ENCODE data around the gene USP9Y. TPM values are rescaled to one million over a fixed set of nuclear protein-coding genes. Genes with fewer than 3 reads are reported as not detected.

USP9Y gene
- total RNA-seq, 6 experiments from 2014 or later: 4.5 TPM; not detected in 5

- no peak for ATAC-seq
- intact Hi-C loops (cut with DNase I): no loop called here
- TF ChIP-seq, protein P1, sequence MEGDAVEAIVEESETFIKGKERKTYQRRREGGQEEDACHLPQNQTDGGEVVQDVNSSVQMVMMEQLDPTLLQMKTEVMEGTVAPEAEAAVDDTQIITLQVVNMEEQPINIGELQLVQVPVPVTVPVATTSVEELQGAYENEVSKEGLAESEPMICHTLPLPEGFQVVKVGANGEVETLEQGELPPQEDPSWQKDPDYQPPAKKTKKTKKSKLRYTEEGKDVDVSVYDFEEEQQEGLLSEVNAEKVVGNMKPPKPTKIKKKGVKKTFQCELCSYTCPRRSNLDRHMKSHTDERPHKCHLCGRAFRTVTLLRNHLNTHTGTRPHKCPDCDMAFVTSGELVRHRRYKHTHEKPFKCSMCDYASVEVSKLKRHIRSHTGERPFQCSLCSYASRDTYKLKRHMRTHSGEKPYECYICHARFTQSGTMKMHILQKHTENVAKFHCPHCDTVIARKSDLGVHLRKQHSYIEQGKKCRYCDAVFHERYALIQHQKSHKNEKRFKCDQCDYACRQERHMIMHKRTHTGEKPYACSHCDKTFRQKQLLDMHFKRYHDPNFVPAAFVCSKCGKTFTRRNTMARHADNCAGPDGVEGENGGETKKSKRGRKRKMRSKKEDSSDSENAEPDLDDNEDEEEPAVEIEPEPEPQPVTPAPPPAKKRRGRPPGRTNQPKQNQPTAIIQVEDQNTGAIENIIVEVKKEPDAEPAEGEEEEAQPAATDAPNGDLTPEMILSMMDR (IDR thresholded peaks at IDR 0.05): no peak
- no peak for TF ChIP-seq POLR2A (IDR thresholded peaks at IDR 0.05)
- no peak for DNase-seq
- no peak overlapping the region for H3K27ac ChIP-seq
- no peaks in the 10 kb centered on the region for H3K27me3 ChIP-seq
- no peaks in the 10 kb centered on the region for H3K36me3 ChIP-seq
- H3K4me3 ChIP-seq: no peak overlapping the region
- H3K4me1 ChIP-seq: no peaks in the 10 kb centered on the region
- no CpG with 5 or more reads among the region's 2 CpGs for WGBS (ENCODE audit: insufficient coverage, low coverage, low lambda C conversion rate, missing lambda C conversion rate)
- H3K9me3 ChIP-seq: no peaks in the 10 kb centered on the region
These were observed 9.4 kb downstream of the USP9Y start for GRCh38 chrY:12710460-12710859.

DNA sequence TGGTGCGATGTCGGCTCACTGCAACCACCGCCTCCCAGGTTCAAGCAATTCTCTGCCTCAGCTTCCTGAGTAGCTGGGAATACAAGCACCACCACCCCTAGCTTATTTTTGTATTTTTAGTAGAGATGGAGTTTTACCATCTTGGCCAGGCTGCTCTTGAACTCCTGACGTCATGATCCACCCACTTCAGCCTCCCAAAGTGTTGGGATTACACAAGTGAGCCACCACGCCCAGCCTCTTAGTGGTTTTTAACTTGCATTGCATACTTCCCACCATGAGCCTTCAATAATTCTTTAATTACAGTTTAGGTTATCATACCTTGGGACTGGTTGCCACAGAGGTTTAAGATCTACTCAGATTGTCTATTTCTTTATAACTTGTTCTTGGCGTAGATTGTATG lies 14.3 kb downstream of the USP9Y start:
- TF ChIP-seq, protein P1 (IDR thresholded peaks at IDR 0.05): no peak
- TF ChIP-seq POLR2A (IDR thresholded peaks at IDR 0.05): no peak
- Histone ChIP-seq H3K36me3 (no peaks in the 10 kb centered on the region), H3K4me3 (no peak overlapping the region), H3K4me1 (no peaks in the 10 kb centered on the region), H3K27ac (no peak overlapping the region), H3K27me3 (no peaks in the 10 kb centered on the region), H3K9me3 (no peaks in the 10 kb centered on the region)
- intact Hi-C loops (cut with DNase I): no loop called here
- ATAC-seq (no peak), DNase-seq (no peak)
- WGBS (ENCODE audit: insufficient coverage, low coverage, low lambda C conversion rate, missing lambda C conversion rate): no CpG with 5 or more reads among the region's 6 CpGs

- H3K36me3 ChIP-seq: no peaks in the 10 kb centered on the region
- TF ChIP-seq, protein P1 (IDR thresholded peaks at IDR 0.05): no peak
- no peak for TF ChIP-seq POLR2A (IDR thresholded peaks at IDR 0.05)
- WGBS (ENCODE audit: insufficient coverage, low coverage, low lambda C conversion rate, missing lambda C conversion rate): no CpG with 5 or more reads among the region's 2 CpGs
- no peaks in the 10 kb centered on the region for H3K4me1 ChIP-seq
- no peak overlapping the region for H3K27ac ChIP-seq
- no peaks in the 10 kb centered on the region for H3K9me3 ChIP-seq
- ATAC-seq (no peak), DNase-seq (no peak)
- no peaks in the 10 kb centered on the region for H3K27me3 ChIP-seq
- H3K4me3 ChIP-seq: no peak overlapping the region
- intact Hi-C loops (cut with DNase I): no loop called here
These were observed 28.7 kb downstream of the USP9Y start for GRCh38 chrY:12729746-12730145.

- no CpG with 5 or more reads among the region's 3 CpGs for WGBS (ENCODE audit: insufficient coverage, low coverage, low lambda C conversion rate, missing lambda C conversion rate)
- TF ChIP-seq POLR2A (IDR thresholded peaks at IDR 0.05): no peak
- TF ChIP-seq, protein P1 (IDR thresholded peaks at IDR 0.05): no peak
- no peak for ATAC-seq
- no peaks in the 10 kb centered on the region for H3K4me1 ChIP-seq
- no peaks in the 10 kb centered on the region for H3K36me3 ChIP-seq
- no peak for DNase-seq
- intact Hi-C loops (cut with DNase I): no loop called here
- H3K4me3 ChIP-seq: no peak overlapping the region
- H3K27ac ChIP-seq: no peak overlapping the region
- H3K27me3 ChIP-seq: no peaks in the 10 kb centered on the region
- H3K9me3 ChIP-seq: no peaks in the 10 kb centered on the region
These were observed 32.6 kb downstream of the USP9Y start for GRCh38 chrY:12733625-12734024.

DNA sequence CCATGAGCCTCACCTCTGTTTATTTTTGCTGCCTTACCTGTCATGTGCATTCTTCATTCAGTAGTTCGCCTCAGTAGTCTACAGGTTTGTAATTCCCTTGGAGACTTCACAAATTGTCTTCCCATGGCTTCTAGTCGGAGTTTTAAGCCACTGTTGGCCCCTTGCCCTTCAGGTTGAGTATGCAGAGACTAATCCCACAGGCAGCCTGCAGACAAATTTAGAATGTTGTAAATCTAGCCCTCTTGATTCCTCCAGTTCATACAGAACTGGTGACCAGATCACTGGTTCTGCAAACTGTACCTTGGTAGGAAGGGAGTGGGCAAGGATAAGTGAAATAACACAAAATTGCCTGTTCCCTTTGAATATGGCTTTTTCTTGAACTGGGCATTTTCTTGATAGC lies 33.0 kb downstream of the USP9Y start:
- no peak overlapping the region for H3K4me3 ChIP-seq
- no peak for DNase-seq
- H3K27ac ChIP-seq: no peak overlapping the region
- H3K36me3 ChIP-seq: no peaks in the 10 kb centered on the region
- no peak for ATAC-seq
- TF ChIP-seq, protein P1 (IDR thresholded peaks at IDR 0.05): no peak
- TF ChIP-seq POLR2A (IDR thresholded peaks at IDR 0.05): no peak
- no peaks in the 10 kb centered on the region for H3K27me3 ChIP-seq
- WGBS (ENCODE audit: insufficient coverage, low coverage, low lambda C conversion rate, missing lambda C conversion rate): no CpG with 5 or more reads among the region's 2 CpGs
- no peaks in the 10 kb centered on the region for H3K4me1 ChIP-seq
- H3K9me3 ChIP-seq: no peaks in the 10 kb centered on the region
- intact Hi-C loops (cut with DNase I): no loop called here

All from right lobe of liver (tissue), 6 donors.